Right lobe of liver (tissue), 6 donors: Measurements from ENCODE around the gene IGF2BP2. TPM values are rescaled to one million over a fixed set of nuclear protein-coding genes. Genes with fewer than 3 reads are reported as not detected.

Experiments
- ATAC-seq, 4 donors: fragments of 200-7000 bp; cut with Tn5 transposase; one replicate each; pipeline ENCODE4 v1.9.1; 2020; ENCODE audit warnings: mild to moderate bottlenecking in 4 of 4, moderate library complexity in 4 of 4
- DNase-seq, 3 donors: peaks; one replicate each; pipeline ENCODE4 v3.0.0-alpha.2; 2020
- H3K27ac ChIP-seq, 3 donors: fragments of 200-600 bp; one replicate each; pipeline ENCODE4 v1.8.0; 2022
- H3K27me3 ChIP-seq, 2 donors: fragments of 200-600 bp; one replicate each; pipeline ENCODE4 v1.8.0; 2022
- H3K36me3 ChIP-seq, 4 donors: fragments of 200-600 bp; sonication (generic) in 1 of 4; one replicate each; pipeline versions ENCODE4 v1.5.1 to v1.8.0; 2017 to 2022; ENCODE audit warnings: control low read depth in 1 of 4
- H3K4me1 ChIP-seq, 4 donors: fragments of 200-600 bp; sonication (generic) in 1 of 4; one replicate each; pipeline versions ENCODE4 v1.5.1 to v1.8.0; 2017 to 2022; ENCODE audit warnings: control low read depth in 1 of 4
- H3K4me3 ChIP-seq, 3 donors: fragments of 200-600 bp; one replicate each; pipeline ENCODE4 v1.8.0; 2022
- H3K9me3 ChIP-seq, 4 donors: fragments of 200-600 bp; sonication (generic) in 1 of 4; one replicate each; pipeline versions ENCODE4 v1.5.1 to v1.8.0; 2017 to 2022; ENCODE audit warnings: control low read depth in 1 of 4
- POLR2A ChIP-seq: fragments of 450-650 bp; IDR thresholded peaks from one replicate; pipeline ENCODE4 v1.6.1; 2017; ENCODE audit warnings: antibody characterized with exemption, mild to moderate bottlenecking
- WGBS: methylation state at CpG from one replicate; pipeline ENCODE4 v1.1.6; 2018; ENCODE audit warnings: low coverage, low lambda C conversion rate; ENCODE audit not compliant: insufficient coverage; ENCODE audit errors: missing lambda C conversion rate; 5-methylcytosine and 5-hydroxymethylcytosine counted together
- intact Hi-C, 2 donors: fragments of 100-400 bp; cut with DNase I; formaldehyde crosslinking; loops; one replicate each; pipeline versions ENCODE4 v1.11.2 to v1.14.1; 2022
- total RNA-seq, 6 experiments: library from RNA; depleted of rRNA in 2 of 6; stranded (reverse); fragments of >200 nt in 2 of 6; fragmentation: NEBNext Ultra II Directional in 3 of 6; extraction: Animal tissue kit (Norgen Biotek cat#: 25700) in 3 of 6; gene quantifications; one replicate each; pipeline versions ENCODE4 v1.1.0 to v1.2.4, GENCODE V29; 2016 to 2023
- TF ChIP-seq, protein P1 (sequence below), 4 donors: fragments of 200-600 bp in 3 of 4; fragments of 450-650 bp in 1 of 4; IDR thresholded peaks; one replicate each; pipeline versions ENCODE4 v1.5.1 to v1.8.0; 2016 to 2022; ENCODE audit warnings: antibody characterized with exemption in 4 of 4, mild to moderate bottlenecking in 2 of 4
- donor health status: DM: no; HTN: yes; CAD: no.
- donor health status: DM: no; HTN: no; CAD: no.
- donor health status: DM: no; HTN: no; CAD: no.
- donor health status: DM: no; HTN: yes; CAD: no.
- donor health status: DM: no; HTN: yes; CAD: no.

Gene IGF2BP2
- total RNA-seq, 6 experiments from 2014 or later, result 0.99 to 3.0 (median 1.8) TPM

DNA sequence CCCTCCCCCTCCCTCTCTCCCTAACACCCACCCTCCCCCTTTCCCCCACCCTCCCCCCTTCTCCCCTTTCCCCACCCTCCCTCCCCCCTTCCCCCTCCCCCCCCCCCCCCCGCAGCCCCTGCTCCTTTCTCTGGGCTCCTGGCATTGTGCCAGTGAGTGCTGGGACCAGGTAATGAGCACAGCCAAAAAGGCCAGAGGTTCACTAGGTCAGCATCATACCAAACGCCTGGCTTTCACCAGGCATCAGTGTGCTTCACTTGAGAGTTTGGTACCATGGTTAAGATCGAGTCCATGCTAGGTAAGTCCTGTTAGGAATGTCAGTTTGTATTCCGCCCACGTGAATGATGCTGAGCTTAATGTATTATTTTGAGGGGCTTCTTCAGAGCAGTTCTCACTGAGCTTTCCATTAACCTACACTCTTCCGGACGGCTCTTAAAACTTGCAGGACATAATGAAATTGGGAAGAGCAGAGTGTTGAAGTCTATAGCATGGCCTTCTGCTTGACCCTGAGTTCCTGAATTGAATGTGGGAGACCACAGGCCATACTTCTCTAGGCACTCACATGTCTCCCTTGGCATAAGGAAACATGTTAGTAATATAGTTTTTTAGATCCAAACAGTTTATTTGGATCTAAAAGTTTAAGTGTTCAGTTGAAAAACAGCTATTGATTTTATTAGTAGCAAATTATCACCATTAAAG is 193.2 kb downstream of the IGF2BP2 start:
- intact Hi-C loops, result no loop called here
- DNase-seq (no peak), ATAC-seq (no peak)
- H3K9me3 ChIP-seq, result no peaks in the 10 kb centered on the region
- H3K27me3 ChIP-seq, result no peaks in the 10 kb centered on the region
- no peak overlapping the region for H3K4me3 ChIP-seq
- H3K27ac ChIP-seq, result no peak overlapping the region
- H3K4me1 ChIP-seq, result no peaks in the 10 kb centered on the region
- TF ChIP-seq, protein P1, sequence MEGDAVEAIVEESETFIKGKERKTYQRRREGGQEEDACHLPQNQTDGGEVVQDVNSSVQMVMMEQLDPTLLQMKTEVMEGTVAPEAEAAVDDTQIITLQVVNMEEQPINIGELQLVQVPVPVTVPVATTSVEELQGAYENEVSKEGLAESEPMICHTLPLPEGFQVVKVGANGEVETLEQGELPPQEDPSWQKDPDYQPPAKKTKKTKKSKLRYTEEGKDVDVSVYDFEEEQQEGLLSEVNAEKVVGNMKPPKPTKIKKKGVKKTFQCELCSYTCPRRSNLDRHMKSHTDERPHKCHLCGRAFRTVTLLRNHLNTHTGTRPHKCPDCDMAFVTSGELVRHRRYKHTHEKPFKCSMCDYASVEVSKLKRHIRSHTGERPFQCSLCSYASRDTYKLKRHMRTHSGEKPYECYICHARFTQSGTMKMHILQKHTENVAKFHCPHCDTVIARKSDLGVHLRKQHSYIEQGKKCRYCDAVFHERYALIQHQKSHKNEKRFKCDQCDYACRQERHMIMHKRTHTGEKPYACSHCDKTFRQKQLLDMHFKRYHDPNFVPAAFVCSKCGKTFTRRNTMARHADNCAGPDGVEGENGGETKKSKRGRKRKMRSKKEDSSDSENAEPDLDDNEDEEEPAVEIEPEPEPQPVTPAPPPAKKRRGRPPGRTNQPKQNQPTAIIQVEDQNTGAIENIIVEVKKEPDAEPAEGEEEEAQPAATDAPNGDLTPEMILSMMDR (IDR thresholded peaks at IDR 0.05), result no peak
- TF ChIP-seq POLR2A, result no peak
- 79% methylated on average over 6 of the region's 7 CpGs for WGBS
- H3K36me3 ChIP-seq, result peaks cover 0 to 31% (median 4%) of the 10 kb centered on the region in 4 donors

DNA sequence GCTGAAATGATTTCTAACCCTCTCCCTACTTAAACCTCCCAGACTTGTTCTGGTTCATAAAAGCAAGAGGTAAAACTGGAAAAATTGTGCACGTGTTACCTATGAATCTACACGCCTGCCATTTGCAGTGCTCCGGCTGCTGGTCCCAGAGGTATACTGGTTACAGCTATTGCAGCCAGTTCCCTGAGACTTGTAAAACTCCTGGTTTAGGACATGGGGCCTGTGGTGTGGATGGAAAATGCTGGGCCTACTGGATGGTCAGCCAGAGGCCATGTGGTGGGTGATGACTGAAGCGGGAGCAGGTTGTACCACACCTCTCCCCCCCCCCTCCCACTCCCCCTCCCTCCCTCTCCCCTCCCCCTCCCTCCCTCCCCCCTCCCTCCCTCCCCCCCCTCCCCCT is 193.7 kb downstream of the IGF2BP2 start:
- WGBS, result 95% methylated on average over 3 of the region's 4 CpGs

GRCh38 chr3:185630182-185630622 is 194.6 kb downstream of the IGF2BP2 start:
- no peaks in the 10 kb centered on the region for H3K27me3 ChIP-seq
- no peak overlapping the region for H3K27ac ChIP-seq
- H3K4me1 ChIP-seq, result no peaks in the 10 kb centered on the region
- intact Hi-C loops, result no loop called here
- 36% methylated on average over 6 of the region's 6 CpGs for whole genome bisulfite sequencing
- no peak overlapping the region for H3K4me3 ChIP-seq
- ATAC-seq (peak; percentile 40 to 55 (median 47)), DNase-seq (peak in 1 of 3 donors; percentile 44)
- H3K36me3 ChIP-seq, result peaks cover 0 to 45% (median 9%) of the 10 kb centered on the region in 4 donors
- TF ChIP-seq, protein P1 (IDR thresholded peaks at IDR 0.05), result no peak
- TF ChIP-seq POLR2A, result no peak
- no peaks in the 10 kb centered on the region for H3K9me3 ChIP-seq

More for the DNA sequence above, 193.7 kb downstream of the IGF2BP2 start:
- H3K4me1 ChIP-seq, result no peaks in the 10 kb centered on the region
- TF ChIP-seq POLR2A, result no peak
- TF ChIP-seq, protein P1 (IDR thresholded peaks at IDR 0.05), result no peak
- no peak overlapping the region for H3K4me3 ChIP-seq
- intact Hi-C loops, result no loop called here
- no peaks in the 10 kb centered on the region for H3K9me3 ChIP-seq
- peaks cover 0 to 37% (median 7%) of the 10 kb centered on the region in 4 donors for H3K36me3 ChIP-seq
- DNase-seq (no peak), ATAC-seq (no peak)
- H3K27me3 ChIP-seq, result no peaks in the 10 kb centered on the region
- H3K27ac ChIP-seq, result no peak overlapping the region

- intact Hi-C loops, result no loop called here
- Histone ChIP-seq H3K36me3 (peaks cover 0 to 46% (median 9%) of the 10 kb centered on the region in 4 donors), H3K9me3 (no peaks in the 10 kb centered on the region), H3K4me1 (no peaks in the 10 kb centered on the region), H3K4me3 (no peak overlapping the region), H3K27ac (no peak overlapping the region), H3K27me3 (no peaks in the 10 kb centered on the region)
- ATAC-seq (no peak), DNase-seq (no peak)
- WGBS, result 77% methylated on average over 3 of the region's 4 CpGs
- no peak for TF ChIP-seq POLR2A
- TF ChIP-seq, protein P1 (IDR thresholded peaks at IDR 0.05), result no peak
These were observed 195.2 kb downstream of the IGF2BP2 start for GRCh38 chr3:185629554-185630181.
